ENCODE results near the gene ECI1.
A peak's percentile ranks its signal among the peaks of the same experiment; 100 is the strongest.
"Not testable (repeated sequence)": the region's sequence is repeated elsewhere in the genome, so short reads cannot be mapped to it uniquely, and the experiment has no call there.

ECI1 gene

DNA sequence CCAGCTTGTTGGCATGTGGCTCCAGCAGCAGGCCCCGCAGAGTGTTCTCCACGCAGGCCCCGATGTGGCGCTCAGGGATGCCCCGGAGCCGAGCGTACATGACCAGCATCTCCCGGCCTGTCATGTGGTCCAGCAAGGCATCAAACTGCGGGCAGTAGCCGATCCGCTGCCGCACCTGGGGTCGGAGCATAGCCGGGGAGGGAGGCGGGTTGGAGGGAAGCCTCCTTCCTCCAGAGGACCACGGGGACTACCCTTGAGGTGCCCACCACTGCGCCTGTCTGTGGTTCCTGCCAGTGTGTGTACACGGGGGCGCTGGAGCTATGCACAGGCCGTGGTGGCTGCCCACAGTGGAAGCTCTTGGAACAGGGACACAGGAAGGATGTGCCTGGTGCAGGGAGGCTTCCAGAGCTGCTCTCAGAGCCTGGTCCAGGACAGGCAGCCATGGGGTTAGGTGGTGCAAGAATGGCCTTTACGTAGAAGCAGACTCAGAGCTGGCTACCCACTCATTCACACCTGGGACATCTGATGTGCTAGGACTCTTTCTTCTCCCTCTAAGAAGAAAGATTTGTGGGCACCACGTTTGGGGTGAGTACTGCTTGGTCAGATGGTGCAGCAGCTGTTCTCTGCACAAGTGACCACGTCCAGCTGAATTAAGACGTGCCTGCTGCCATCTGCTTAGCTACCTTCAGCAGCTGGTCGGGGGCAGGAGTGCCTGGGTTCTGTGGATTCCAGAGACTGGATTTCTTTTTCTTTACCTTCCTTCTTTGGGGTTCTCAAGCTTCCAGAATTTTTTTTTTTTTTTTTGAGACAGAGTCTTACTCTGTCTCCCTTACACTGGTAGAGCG, 27.8 kb upstream of the ECI1 start:
- DNase-seq: no peak

DNA sequence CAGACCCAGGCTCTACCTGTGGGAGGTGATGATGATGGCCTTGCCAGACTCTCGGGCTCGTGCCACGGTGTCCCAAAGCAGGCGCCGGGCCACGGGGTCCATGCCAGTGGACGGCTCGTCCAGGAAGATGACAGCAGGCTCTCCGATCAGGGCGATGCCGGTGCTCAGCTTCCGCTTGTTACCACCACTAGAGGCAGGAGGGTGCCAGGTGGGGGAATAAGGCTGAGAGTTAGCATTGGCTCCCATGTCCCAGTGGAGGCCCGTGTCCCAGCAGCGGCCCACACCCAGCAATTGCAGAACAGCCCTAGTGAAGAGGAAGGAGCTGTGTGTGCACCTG, 26.9 kb upstream of the ECI1 start:
- no peak for DNase-seq

DNA sequence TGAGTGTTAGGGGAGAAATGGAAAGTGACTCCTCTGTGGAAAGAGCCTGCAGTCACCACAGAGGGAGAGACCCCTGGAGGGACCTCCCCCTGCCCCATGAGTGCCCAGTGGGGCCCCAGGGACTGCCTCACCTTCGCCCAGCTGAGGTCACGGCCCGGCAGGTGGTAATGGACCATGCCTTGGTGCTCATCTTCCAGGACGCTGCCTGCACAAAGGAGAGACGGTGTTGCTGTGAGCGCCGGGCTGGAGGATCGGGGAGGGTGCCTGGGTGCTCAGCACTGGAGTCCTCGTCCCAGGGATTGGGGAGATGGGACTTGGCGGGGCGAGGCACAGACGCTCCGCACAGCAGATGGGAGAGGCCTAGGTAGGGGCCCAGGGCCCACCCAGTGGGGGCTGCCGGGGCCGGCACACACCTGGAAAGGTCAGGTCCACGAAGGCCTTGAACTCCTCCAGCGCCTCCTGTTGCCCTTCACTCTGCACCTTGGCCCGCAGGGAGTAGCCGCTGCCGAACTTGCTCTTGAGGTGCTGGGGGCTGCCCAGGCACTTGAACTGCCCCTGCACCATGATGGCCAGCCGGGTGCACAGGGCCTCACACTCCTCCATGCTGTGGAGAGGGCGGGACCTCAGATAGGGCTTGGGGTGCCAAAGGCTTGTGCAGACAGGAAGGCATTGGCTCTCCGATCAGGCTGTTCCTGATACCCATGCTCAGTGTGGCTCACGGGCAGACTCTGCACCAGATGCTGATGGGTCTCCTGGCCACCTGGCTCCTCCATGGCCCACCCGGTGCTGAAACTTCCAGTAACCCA, 26.3 kb upstream of the ECI1 start:
- no peak for DNase-seq

DNA sequence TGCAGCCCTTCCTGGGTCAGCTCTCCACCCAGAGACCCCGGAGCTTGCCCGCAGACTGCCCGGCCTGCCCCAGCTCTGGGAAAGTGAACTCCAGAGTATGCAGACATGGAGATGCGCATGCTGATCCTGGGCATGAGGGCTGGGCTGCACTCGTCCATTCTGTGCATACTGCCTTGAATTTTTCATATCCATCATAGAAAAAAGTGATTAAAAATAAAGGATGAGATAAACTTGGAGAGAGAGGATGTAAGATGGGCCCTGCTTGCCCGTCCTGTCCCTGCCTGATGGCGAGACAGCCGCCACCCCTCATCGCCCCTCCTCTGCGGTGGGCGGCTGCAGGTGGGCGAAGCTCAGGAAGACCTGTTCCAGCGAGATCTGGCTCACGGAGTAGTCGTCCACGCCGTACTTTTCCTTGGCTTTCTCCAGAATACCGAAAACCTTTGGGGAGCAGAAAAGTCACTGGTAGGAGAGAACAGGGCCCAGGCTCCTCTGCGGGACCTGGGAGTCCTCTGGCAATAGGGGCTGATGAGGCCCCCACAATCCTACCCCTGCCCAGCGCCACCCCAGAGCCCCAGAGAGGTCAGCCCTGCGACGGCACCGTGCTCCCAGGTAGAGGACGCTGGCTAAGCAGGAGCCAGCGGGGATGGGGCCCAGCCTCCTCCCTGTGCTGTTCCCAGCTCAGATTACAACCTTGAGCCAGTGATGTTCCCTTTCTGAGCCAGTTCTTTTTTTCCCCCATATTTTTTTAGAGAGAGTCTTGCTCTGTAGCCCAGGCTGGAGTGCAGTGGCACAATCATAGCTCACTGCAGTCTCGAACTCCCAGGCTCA, 25.2 kb upstream of the ECI1 start:
- no peak for DNase-seq

DNA sequence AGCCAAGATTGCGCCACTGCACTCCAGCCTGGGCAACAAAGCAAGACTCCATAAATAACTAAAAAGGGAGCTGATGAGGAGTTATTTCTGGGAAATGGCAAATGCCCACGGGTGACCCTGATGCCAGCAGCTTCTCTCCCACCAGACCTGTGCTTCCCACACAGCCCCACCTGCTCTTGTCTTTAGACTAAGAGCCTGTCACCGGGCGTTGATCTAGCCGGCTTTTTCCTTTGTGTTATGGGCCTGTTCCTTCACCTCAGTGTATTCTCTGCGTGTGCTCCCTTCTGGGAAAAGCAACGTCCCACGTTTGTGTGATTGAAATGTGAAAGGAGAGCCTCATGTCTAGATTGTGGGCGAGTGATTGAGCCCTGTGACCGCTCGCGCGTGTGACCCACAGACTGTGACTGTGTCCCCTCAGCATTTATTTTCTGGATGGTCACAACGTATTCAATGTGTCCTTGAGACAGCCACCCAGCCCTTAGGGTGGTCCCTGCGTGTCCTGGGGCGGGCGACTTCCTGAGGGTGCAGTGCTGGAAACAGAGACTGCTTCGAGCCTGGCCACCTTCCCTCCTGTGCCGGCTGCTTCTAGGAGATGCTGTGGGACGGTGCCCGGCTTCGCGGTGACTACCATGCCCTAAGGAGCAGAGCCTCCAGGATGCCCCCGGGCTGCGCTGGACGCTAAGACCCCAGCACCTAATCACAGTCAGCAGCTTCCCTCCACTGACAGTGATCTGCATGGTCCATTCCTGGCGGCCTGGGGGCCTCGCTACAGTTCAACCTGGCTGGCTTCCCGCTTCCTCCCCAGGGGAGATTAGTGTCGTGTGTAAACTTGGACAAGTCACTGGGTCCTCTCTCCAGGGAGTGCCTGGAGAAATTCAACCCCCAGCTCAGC, 24.3 kb upstream of the ECI1 start:
- DNase-seq: no peak

DNA sequence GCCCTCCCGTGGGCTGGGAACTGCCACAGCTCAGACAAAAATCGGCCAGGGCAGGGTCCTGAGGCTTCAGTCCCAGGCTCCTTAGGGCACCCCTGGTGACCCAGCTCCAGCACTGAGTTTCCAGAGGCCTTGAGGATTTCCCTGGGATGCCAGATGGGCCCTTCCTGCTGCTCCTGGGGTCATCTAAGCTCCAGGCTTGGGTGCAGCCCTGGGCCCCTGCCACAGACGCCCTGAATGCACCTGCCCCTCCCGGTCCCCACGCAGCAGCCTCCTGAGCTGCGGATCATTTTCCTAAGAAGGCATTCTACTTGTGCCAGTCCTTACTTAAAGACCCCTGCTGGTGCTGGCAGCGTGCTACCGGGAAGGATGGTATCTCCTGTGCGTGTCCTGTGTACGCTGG, 22.5 kb upstream of the ECI1 start:
- no peak for DNase-seq

DNA sequence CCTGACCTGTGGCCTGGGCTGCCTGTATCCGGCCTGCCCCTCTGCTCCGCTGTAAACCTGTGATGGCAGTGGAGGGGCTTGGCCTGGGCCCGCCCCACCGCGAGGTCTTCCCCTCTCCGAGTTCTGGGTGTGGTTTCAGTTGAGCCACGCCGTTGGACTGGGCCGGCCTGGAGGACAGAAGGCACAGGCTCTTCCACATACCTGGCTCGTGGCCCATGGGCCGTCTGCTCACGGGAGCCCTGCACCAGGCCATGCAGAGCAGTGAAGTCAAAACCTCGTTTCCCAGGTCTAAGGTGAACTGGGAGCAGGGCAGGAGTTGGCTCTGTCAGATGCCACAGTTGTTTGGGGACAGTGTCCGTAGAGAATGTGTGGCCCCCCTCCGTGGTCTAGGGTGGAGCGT, 22.1 kb upstream of the ECI1 start:
- no peak for DNase-seq

DNA sequence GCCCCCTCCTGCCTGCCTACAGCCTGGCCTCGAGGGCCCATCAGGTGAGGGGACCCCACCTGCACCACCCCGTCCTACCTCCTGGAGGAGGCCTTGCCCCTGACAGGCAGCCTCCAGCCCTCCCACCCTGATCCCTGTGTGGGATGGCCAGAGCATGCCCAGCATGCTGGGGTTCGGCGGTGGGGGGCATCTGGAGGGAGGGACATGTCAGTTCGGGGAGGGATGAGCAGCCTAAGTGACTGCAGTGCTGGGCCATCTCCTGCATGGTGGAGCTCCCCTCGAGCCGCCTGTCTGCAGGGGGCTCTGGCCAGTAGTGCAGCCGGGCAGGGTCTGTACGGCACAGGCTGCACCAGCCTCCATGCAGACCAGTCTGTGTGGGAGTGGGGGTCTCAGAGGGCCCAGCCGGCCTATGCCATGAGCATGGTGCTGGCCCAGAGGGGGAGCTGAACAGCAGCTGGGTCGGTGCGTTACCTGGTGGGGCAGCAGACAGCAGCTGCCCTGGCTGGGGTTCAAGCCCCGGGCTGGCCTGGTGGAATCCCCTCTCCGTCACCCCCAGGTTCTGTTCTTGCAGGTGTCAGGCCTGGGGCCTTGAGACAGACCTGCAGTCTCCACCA, 20.6 kb upstream of the ECI1 start:
- DNase-seq: no peak

DNA sequence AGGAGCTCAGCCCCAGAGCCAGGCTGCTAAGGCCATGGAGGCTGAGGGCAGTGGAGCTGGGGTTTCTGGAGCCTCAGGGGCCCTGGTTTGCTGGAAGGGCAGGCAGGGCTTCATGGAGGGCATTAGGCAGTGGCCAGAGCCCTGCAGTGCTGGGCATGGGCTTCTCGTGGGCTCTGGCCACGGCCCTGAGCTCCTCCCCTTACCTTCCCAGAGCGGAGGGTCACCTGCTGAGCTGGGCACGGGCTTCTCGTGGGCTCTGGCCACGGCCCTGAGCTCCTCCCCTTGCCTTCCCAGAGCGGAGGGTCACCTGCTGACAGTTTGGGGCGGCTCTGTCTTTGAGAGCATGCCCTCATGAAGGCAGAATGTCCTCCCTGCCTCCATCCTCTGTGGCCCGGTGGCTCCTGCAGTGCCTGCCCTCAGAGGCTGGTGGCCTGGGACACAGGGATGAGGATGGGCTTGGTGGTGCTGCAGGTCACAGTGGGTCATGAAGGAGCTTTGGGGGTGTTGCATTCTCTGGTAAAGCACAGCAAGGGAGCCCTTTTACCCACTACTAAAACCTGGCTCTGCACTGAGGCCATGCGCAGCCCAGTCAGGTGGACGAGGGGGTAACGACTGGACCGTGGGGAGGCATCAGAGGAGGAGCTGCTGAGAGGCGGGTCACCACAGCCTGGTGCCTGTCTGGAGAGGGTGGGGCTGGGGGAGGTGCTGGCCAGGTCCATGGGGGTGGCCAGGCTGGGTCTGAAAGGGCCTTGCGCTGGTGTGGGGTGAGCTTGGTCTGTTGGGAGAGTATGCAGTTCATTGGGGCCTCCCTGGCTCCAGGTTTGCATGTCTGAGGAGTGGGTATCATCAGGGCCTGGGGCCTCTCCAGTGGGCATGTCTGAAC, 19.4 kb upstream of the ECI1 start:
- no peak for DNase-seq

DNA sequence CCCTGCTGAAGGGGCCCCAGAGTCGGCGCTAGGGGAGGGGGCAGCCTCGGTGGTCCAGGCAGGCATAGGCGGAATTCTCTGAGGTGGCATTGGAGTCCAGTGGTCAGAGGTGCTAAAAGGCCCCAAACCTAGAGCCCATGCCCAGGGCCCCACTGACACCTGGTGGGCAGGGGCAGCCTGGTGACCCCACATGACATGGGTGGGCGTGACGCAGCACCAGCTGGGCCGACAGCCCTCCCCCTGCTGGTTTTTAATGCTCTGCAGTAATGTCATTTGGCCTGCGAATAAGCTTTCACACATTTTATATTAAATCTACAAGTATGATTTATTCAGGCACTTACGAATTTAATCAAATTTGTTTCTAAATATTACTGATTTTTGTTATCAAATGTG, 18.7 kb upstream of the ECI1 start:
- DNase-seq: no peak

DNA sequence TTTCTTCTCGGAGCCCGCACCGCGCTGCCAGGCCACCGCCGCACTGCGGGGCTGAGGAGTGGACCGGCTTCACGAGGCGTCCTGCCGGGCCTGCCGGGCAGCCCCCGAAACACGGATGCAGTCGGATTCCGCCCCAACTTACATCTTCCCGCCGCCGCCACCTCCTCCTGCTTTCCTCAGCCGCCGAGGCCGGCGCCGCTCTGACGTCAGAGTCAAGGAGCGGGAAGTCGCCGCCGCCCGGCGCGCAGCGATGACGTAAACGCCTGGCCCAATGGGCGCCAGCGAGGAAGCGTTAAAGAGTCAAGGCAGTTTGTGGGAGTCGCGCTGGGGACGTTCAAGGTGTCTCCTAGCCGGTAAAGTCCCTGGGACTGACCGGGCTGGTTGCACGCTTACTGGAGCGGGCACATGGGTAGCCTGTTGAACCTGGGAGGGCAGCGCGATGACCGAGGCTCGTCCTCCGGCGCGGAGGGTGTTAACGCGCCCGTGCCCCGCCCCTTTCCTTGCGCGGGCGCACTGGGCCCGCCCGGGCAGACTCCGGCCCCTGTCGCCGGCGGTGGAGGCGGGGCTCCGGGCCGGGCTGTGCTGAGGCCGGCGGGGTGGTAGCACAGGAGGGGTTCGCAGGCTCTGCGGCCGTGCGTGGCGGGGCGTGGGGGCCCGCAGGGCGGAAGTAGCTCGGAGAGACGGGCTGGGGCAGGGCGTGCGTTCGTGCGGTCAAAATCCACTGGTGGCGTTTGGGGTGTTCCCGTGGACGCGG, 16.7 kb upstream of the ECI1 start, which contains the start of gene RNPS1:
TSS of gene RNPS1 (minus strand) at position 214 of the 754 bp plus-strand sequence. CDS start 3,483 bp downstream, outside the sequence.
- peak; percentile 96 for DNase-seq

DNA sequence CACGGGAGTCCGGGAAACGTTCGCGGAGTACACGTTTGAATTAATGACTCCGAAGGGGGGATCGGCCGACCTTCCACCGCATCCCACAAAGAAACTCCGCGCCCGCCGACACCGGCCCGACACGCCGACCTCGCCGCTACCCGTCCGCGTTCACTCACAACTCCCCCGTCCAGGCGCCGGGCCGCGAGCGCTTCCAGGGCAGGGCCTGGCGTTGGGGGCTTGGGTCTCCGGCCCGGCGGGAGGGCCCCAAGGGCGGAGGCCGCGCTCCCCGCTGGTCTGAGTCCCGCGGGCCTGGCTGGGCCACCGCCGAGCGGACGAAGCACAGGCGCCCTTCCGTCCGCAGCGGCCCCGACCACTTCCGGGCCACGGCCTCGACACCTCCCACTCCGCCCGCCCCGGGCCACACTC, 16.1 kb upstream of the ECI1 start:
- DNase-seq: not testable (repeated sequence)

DNA sequence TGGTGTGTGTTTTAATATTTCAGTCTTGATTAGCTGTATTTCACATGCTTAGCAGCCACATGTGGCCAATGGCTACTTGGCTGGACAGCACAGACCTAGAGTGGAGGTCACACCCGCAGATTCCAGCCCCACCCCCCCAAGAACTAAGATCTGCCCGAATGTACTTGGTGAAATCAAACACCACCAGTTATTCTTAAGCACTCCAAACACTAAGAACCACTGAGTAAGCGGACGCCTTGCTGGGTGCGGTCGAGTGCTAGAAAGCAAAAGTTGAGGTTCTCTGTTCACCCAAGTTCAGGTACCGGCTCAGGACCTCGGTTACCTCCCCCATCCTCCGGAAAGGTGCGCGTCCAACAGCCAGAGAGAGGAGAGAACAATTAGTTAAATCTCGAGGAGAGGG, 15.5 kb upstream of the ECI1 start:
- peak; percentile 28 for DNase-seq

DNA sequence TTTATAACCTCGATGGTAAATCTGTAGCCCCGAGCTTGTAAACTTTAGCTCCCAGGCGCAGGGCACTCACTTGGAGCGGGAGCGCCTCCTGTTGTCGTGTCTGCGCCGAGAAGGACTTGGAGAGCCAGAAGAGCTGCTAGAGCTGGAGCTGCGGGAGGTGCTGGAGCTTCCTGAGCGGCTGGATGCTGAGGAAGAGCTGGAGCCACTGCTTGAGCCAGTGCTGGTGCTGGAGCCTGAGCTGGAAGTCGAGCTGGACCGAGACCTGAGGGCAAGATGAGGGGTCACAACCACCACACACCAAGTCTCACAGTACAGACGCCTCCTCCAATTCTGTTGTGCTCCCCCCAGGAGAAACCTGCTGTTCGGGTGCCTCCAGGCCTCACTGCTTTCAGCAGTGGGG, 11.6 kb upstream of the ECI1 start:
- DNase-seq: not testable (repeated sequence)

DNA sequence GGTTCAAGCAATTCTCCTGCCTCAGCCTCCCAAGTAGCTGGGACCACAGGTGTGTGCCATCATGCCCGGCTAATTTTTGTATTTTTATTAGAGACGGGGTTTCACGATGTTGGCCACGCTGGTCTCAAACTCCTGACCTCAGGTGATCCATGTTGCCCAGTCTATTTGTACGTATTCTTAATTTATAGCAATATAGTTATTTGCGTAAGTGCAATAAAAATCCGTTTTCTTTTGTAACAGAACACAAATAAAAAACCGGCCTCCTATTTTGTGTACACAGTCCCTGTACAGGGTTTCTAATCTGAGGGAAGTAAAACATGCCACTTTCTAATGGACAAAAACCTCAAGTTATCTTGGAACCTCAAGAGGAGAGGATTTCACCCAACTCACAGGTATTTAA, 8.9 kb upstream of the ECI1 start:
- DNase-seq: no peak

DNA sequence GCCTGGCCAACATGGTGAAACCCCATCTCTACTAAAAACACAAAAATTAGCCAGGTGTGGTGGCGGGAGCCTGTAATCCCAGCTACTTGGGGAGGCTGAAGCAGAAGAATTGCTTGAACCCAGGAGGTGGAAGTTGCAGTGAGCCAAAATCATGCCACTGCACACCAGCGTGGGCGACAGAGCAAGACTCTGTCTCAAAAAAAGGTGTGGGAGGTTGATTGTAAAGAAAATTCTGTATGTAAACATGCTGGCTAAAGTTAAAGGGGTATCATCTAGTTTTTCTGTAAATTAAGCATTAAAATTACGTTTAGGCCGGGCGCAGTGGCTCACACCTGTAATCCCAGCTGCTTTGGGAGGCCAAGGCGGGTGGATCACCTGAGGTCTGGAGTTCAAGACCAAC, 7.1 kb upstream of the ECI1 start:
- not testable (repeated sequence) for DNase-seq

DNA sequence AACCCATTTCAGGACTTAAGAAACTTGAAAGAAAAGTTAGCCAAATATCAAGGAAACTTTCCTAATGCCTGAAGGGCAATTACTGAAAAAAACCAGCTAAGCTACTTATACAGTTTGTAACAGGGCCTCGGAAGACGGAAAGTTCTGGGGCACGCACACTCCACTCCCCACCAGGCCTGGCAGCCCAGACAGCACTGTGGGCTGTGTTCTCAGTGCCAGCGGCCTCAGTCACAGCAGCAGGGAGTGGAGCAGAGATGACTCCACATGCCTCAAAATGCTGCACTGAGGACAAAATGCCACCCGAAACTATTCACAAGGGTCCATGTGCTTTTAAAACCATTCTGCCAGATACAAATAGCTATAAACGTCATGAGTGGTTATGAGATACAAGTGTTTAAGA, 6.3 kb upstream of the ECI1 start:
- DNase-seq: no peak

DNA sequence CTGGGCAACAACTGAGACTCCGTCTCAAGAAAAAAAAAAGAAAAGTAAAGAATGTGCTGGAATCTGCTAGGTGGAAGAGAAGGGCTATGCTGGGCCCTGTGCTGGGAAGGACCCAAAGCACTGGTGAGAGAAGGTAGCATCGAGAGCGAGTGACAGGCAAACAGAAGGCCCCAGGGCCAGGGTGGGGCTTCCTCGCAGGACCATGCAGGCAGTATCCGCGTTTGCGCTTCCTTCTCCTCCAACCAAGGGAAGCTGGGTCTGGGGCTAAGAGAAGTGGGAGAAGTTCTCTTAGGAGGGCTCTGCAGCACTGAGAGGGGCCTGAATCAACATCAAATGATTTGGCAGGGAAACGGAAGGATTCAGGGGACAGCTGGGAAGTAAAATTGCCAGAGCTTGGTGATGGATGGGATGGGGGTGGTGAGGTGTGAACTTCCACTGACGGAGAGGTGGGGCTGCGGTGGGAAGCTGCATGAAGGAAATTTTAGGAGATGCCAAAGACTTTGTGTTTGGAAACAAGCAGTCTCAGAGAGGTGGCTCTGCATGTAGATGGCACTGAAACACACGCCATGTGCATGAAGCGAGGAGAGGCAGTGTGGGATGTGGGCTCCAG, 5.2 kb upstream of the ECI1 start:
- DNase-seq: no peak

DNA sequence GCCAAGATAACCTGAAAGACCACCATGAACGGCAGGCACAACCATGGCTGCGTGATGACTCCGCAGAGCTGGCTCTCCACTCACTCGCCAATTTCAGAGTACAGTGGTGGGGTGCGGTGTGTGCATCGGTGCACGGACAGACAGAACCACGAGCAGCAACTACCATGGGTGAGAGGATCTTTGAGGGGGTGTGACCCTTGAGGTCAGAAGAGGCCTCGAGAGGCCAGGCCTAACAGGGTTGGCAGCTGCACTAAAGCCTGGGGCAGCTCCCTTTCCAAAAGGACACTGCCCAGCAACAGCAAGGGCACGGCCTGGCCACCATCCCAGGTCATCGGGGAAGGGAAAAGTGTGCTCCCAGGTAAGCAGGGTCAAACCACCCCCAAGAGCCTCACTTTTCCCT, 1.9 kb upstream of the ECI1 start:
- DNase-seq: no peak

DNA sequence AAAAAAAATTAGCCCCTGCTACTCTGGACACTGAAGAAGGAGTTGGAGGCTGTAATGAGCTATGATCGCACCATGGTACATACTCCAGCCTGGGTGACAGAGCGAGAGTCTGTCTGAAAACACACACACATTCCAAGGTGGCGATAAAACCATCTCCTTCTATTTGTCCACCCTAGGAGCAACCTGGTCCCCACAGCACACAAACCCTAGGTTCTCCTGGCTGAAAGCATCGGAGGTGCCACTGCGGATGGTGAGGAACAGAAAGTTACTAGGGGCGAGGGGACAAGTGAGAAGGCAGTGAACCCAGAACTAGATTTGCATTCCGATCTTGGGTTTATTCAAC, 1.4 kb upstream of the ECI1 start:
- no peak for DNase-seq

Measured in activated naive CD4-positive, alpha-beta T cell treated with anti-CD3 and anti-CD28 coated beads, Interleukin-2, amount 50 U/mL, for 16 hours (primary cell).